ENCODE results near the gene KRTAP4-11.
"Not testable (repeated sequence)": the region's sequence is repeated elsewhere in the genome, so short reads cannot be mapped to it uniquely, and the experiment has no call there.

Gene KRTAP4-11

DNA sequence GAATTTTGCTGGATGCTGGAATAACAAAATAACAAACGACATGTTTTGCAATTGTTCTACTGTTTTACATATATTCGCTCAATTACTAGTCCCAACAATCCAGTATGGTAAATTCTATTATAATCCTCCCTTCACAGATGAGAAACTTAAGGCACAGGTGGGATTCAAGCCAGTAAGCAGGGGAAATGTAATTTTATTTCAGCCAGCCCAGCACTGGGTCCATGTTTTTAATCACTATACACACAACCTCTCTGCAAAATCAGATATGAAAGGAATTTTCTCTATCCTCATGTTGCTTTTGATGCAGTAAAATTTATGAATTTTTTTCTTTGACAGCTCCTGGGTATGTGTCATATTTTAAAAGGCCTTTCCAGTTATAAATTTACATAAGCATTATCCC, 27.1 kb upstream of the KRTAP4-11 start:
- Histone ChIP-seq H3K4me3 (ENCODE audit: low read depth, low read length) (no peak overlapping the region), H3K36me3 (ENCODE audit: insufficient read depth, low read length) (no peaks in the 10 kb centered on the region), H3K79me2 (ENCODE audit: control insufficient read depth, insufficient read depth, low read length, unreplicated experiment) (no peaks in the 10 kb centered on the region), H3K27ac (ENCODE audit: low read depth, low read length) (no peak overlapping the region), H3K27me3 (ENCODE audit: insufficient read depth, low read length) (no peaks in the 10 kb centered on the region), H2AFZ (ENCODE audit: low read length, unreplicated experiment) (no peak overlapping the region), H3K4me1 (ENCODE audit: control insufficient read depth, insufficient read depth, low read length, unreplicated experiment) (no peaks in the 10 kb centered on the region)

DNA sequence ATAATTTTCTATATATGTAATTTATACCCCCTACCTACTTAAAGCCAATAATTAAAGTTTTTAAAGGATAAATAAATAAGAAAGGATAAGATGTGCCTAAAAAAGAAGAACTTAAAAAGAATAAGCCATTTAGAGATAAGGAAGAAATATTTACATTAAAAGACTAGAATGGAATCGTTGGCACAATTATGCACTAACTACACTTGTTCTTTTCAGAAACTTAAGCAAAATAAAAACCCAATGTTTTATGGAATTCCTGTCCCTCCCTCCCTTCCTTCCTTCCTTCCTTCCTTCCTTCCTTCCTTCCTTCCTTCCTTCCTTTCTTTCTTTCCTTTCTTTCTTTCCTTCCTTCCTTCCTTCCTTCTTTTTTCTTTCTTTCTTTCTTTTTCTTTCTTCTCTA, 26.7 kb upstream of the KRTAP4-11 start:
- Histone ChIP-seq H3K4me3 (ENCODE audit: low read depth, low read length) (no peak overlapping the region), H3K36me3 (ENCODE audit: insufficient read depth, low read length) (no peaks in the 10 kb centered on the region), H3K4me1 (ENCODE audit: control insufficient read depth, insufficient read depth, low read length, unreplicated experiment) (no peaks in the 10 kb centered on the region), H2AFZ (ENCODE audit: low read length, unreplicated experiment) (no peak overlapping the region), H3K79me2 (ENCODE audit: control insufficient read depth, insufficient read depth, low read length, unreplicated experiment) (no peaks in the 10 kb centered on the region), H3K27ac (ENCODE audit: low read depth, low read length) (no peak overlapping the region), H3K27me3 (ENCODE audit: insufficient read depth, low read length) (no peaks in the 10 kb centered on the region)

DNA sequence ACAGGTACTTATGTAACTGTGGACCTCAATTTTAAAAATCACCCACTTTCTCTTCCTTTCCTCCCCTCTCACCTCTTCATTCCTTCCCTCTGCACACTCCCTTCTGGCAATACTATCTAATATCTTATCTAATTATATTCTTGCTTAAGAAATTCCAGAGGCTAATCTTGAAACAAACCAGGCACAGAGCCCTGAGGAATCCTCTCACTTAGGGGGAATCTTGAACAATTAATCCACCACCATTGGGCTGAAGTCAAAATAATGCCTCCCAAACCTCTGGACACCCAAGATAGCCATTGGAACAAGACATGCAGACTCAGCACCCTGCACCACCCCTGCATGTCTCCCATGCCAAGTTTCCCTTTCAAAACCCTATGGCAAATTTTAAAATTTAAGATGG, 23.2 kb upstream of the KRTAP4-11 start:
- Histone ChIP-seq H2AFZ (ENCODE audit: low read length, unreplicated experiment) (no peak overlapping the region), H3K4me3 (ENCODE audit: low read depth, low read length) (no peak overlapping the region), H3K79me2 (ENCODE audit: control insufficient read depth, insufficient read depth, low read length, unreplicated experiment) (no peaks in the 10 kb centered on the region), H3K27me3 (ENCODE audit: insufficient read depth, low read length) (no peaks in the 10 kb centered on the region), H3K27ac (ENCODE audit: low read depth, low read length) (peak overlapping the region; percentile 23), H3K36me3 (ENCODE audit: insufficient read depth, low read length) (no peaks in the 10 kb centered on the region), H3K4me1 (ENCODE audit: control insufficient read depth, insufficient read depth, low read length, unreplicated experiment) (no peaks in the 10 kb centered on the region)

DNA sequence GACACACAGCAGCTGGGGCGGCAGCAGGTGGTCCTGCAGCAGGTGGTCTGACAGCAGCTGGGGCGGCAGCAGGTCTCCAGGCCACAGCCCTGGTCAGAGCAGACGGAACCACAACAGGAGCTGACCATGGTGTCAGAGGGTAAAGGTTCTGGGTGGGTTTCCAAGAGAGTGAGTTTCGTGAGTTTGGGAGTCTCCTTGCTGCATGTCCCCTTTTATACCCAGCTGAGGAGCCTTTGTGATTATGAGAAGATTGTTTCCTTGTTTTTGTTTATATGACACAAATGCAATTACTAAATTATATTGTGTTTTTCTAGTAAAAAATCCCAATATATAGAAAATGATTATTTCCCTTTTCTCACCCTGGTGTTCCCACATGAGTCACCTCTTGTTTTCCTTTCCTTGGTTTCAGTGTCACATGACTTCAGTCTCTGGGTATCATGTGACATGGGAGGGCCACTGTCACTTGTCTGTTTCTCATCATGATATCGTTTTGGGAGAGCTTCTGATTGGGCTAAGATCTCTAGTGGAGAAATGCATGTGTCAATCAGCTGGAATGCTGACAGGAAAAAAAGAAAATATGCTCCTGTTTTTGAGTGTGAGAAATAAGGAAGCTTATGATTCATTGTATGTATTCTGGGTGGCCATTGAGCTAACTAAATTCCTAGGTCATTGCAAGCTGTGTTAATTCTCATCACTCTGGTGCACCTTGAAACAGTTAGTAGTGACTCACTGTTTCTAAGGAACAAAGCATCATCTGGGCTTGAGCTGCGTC, 22.4 kb upstream of the KRTAP4-11 start, which contains the start of gene KRTAP4-6:
KRTAP4-6 (minus strand) TSS at position 185 of the 772 bp plus-strand sequence; CDS start at position 128, 57 bp downstream.
- H3K36me3 ChIP-seq (ENCODE audit: insufficient read depth, low read length): no peaks in the 10 kb centered on the region
- peak within 1 kb of the TSS; percentile 23 for H3K27ac ChIP-seq (ENCODE audit: low read depth, low read length)
- H3K79me2 ChIP-seq (ENCODE audit: control insufficient read depth, insufficient read depth, low read length, unreplicated experiment): no peaks in the 10 kb centered on the region
- H3K27me3 ChIP-seq (ENCODE audit: insufficient read depth, low read length): no peaks in the 10 kb centered on the region
- no peaks in the 10 kb centered on the region for H3K4me1 ChIP-seq (ENCODE audit: control insufficient read depth, insufficient read depth, low read length, unreplicated experiment)
- H3K4me3 ChIP-seq (ENCODE audit: low read depth, low read length): no peak within 1 kb of the TSS
- no peak within 1 kb of the TSS for H2AFZ ChIP-seq (ENCODE audit: low read length, unreplicated experiment)

DNA sequence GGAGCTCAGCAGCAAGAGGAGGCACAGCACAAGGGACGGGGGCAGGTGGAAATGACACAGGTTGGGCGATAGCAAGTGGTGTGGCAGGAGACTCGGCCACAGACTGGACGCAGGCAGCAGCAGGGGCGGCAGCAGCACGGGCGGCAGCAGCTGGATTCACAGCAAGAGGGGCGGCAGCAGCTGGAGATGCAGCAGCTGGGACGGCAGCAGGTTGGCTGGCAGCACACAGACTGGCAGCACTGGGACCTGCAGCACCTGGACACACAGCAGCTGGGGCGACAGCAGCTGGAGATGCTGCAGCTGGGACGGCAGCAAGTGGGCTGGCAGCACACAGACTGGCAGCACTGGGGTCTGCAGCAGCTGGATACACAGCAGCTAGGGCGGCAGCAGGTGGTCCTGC, 21.7 kb upstream of the KRTAP4-11 start:
- not testable (repeated sequence) for H3K4me1 ChIP-seq (ENCODE audit: control insufficient read depth, insufficient read depth, low read length, unreplicated experiment); H3K4me3 ChIP-seq (ENCODE audit: low read depth, low read length); H3K36me3 ChIP-seq (ENCODE audit: insufficient read depth, low read length); H3K27ac ChIP-seq (ENCODE audit: low read depth, low read length); H2AFZ ChIP-seq (ENCODE audit: low read length, unreplicated experiment); H3K79me2 ChIP-seq (ENCODE audit: control insufficient read depth, insufficient read depth, low read length, unreplicated experiment); H3K27me3 ChIP-seq (ENCODE audit: insufficient read depth, low read length)

DNA sequence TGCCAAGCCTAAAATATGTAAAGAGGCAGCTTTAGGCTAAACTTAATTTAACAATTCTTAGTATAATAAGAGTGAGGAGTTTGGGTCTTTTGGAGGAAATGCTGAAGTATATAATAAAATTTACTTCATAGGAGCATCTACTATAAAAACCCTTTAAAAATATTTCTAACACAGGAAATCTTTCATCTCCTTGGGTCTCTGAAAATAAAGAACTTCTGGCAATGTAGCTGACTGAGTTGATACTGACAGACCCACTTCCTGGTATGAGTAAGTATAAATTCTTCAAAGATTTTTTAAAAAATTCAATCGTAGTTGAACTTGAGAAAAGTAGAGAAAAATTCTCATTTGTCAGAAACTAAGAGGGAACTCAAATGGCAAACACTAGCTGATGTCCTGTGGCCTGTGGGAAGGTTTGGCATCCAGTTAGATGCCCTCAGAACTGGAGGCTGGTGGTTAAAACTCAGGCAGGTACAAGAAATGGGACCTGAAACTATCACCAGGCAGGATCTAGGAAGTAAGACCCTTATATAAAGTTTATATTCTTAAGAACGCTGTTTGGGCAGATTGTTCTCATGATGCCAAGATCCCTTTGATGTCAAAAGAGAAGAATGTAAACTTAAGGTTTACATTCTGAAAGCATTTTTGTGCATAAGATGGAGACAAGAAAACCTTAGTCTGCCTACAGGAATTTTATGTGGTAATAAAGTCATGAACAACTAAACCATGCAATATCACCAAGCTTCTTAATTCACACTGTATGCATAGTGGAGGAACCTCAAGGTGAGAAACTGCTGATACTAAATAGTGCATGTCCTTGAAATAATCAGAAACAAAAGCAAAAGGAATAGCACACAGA, 15.9 kb upstream of the KRTAP4-11 start:
- Histone ChIP-seq H3K27ac (ENCODE audit: low read depth, low read length) (no peak overlapping the region), H3K4me3 (ENCODE audit: low read depth, low read length) (no peak overlapping the region), H3K4me1 (ENCODE audit: control insufficient read depth, insufficient read depth, low read length, unreplicated experiment) (peaks cover 16% of the 10 kb centered on the region), H3K36me3 (ENCODE audit: insufficient read depth, low read length) (no peaks in the 10 kb centered on the region), H3K79me2 (ENCODE audit: control insufficient read depth, insufficient read depth, low read length, unreplicated experiment) (no peaks in the 10 kb centered on the region), H3K27me3 (ENCODE audit: insufficient read depth, low read length) (no peaks in the 10 kb centered on the region), H2AFZ (ENCODE audit: low read length, unreplicated experiment) (peak overlapping the region; percentile 54)

DNA sequence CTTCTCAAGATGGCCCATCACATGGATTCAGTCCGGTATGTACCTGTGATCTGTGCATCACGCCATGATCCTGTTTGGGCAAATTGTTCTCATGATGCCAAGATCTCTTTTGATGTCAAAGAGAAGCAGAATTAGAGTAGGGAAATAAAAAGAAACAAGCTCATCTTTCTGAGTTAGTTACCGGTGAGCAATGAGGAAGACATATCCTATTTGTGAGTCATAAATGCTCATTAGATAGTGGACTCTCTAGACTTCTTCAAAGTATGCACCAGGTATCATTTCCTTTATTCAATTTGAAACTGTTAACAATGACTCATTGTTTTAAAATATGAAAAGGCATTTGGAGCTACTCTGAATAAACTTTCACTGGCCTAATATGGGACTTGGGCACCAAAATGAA, 13.8 kb upstream of the KRTAP4-11 start:
- no peak overlapping the region for H2AFZ ChIP-seq (ENCODE audit: low read length, unreplicated experiment)
- peak overlapping the region; percentile 32 for H3K27ac ChIP-seq (ENCODE audit: low read depth, low read length)
- H3K79me2 ChIP-seq (ENCODE audit: control insufficient read depth, insufficient read depth, low read length, unreplicated experiment): no peaks in the 10 kb centered on the region
- no peaks in the 10 kb centered on the region for H3K27me3 ChIP-seq (ENCODE audit: insufficient read depth, low read length)
- H3K4me1 ChIP-seq (ENCODE audit: control insufficient read depth, insufficient read depth, low read length, unreplicated experiment): peaks cover 16% of the 10 kb centered on the region
- H3K36me3 ChIP-seq (ENCODE audit: insufficient read depth, low read length): no peaks in the 10 kb centered on the region
- peak overlapping the region; percentile 21; the same call in 1 of the 2 replicates for H3K4me3 ChIP-seq (ENCODE audit: low read depth, low read length)

DNA sequence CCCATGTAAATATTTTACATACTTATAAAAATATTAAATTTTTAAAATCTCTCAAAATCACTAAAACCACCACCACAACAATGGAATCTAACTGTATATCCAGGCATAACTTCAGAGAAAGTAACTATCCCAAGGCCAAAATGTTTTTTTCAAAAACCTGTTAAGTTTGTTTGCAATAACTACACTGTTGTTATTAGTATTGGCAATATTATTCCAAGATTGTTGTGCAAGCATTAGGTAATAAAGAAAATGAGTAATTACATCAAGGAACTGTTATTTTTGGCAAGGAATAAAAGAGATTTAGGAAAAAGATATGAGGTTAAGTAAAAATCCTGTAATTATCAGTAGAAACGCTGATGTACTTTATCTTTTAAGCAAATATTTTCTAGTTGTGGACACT, 9.2 kb upstream of the KRTAP4-11 start:
- Histone ChIP-seq H3K27me3 (ENCODE audit: insufficient read depth, low read length) (no peaks in the 10 kb centered on the region), H2AFZ (ENCODE audit: low read length, unreplicated experiment) (no peak overlapping the region), H3K4me3 (ENCODE audit: low read depth, low read length) (no peak overlapping the region), H3K79me2 (ENCODE audit: control insufficient read depth, insufficient read depth, low read length, unreplicated experiment) (no peaks in the 10 kb centered on the region), H3K36me3 (ENCODE audit: insufficient read depth, low read length) (no peaks in the 10 kb centered on the region), H3K27ac (ENCODE audit: low read depth, low read length) (no peak overlapping the region), H3K4me1 (ENCODE audit: control insufficient read depth, insufficient read depth, low read length, unreplicated experiment) (peaks cover 12% of the 10 kb centered on the region)

DNA sequence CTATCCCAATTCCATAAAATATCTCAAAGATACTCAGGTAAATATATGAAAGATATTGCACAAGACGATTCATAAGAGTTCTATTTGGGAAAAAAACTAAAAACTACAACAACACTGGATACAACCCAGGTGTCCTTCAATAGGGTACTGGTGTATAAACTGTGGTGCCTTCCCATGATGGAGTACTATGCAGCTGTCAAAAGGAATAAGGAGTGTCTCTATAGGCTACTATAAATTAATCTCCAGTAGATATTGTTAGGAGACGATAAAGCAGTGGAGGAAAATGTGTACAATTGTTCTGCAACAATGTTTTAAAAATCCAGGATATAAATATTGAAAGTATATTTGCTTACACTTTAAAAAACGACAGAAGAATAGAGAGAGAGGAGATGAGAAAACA, 8.2 kb upstream of the KRTAP4-11 start:
- H3K4me1 ChIP-seq (ENCODE audit: control insufficient read depth, insufficient read depth, low read length, unreplicated experiment): peaks cover 2% of the 10 kb centered on the region

DNA sequence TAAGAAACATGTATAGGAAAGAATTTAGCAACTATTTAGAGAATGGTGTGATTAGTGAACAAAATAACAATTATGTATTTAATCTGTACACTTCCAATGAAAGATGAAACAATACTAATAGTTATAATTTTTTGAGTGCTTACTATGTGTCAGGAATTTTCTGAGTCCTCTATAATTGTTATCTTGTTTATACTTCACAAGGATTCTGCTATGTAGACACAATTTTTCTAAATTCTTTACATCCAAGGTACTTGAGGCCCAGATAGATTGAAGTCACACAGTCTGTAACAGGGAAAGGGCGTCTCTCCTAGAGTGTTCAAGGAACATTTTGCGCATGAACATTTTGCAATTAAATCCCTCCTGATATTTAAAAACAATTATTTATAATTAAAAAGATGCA, 6.9 kb upstream of the KRTAP4-11 start:
- no peaks in the 10 kb centered on the region for H3K27me3 ChIP-seq (ENCODE audit: insufficient read depth, low read length)
- no peak overlapping the region for H3K27ac ChIP-seq (ENCODE audit: low read depth, low read length)
- no peaks in the 10 kb centered on the region for H3K4me1 ChIP-seq (ENCODE audit: control insufficient read depth, insufficient read depth, low read length, unreplicated experiment)
- H3K4me3 ChIP-seq (ENCODE audit: low read depth, low read length): no peak overlapping the region
- no peak overlapping the region for H2AFZ ChIP-seq (ENCODE audit: low read length, unreplicated experiment)
- no peaks in the 10 kb centered on the region for H3K36me3 ChIP-seq (ENCODE audit: insufficient read depth, low read length)
- no peaks in the 10 kb centered on the region for H3K79me2 ChIP-seq (ENCODE audit: control insufficient read depth, insufficient read depth, low read length, unreplicated experiment)

More for the DNA sequence above, 8.2 kb upstream of the KRTAP4-11 start:
- Histone ChIP-seq H3K27me3 (ENCODE audit: insufficient read depth, low read length) (no peaks in the 10 kb centered on the region), H3K27ac (ENCODE audit: low read depth, low read length) (no peak overlapping the region), H3K79me2 (ENCODE audit: control insufficient read depth, insufficient read depth, low read length, unreplicated experiment) (no peaks in the 10 kb centered on the region), H2AFZ (ENCODE audit: low read length, unreplicated experiment) (no peak overlapping the region), H3K4me3 (ENCODE audit: low read depth, low read length) (no peak overlapping the region), H3K36me3 (ENCODE audit: insufficient read depth, low read length) (no peaks in the 10 kb centered on the region)

DNA sequence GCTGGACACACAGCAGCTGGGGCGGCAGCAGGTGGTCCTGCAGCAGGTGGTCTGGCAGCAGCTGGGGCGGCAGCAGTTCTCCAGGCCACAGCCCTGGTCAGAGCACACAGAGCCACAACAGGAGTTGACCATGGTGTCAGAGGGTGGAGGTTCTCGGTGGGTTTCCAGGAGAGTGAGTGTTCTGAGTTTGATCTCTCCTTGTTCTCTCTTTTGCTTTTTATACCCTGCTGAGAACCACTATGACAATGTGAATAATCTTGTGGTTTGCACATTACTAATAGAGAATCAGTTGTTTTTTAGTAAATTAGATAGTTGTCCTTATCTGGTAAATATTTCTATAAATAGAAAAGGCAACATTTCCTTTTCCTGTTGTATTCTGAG, 5.8 kb upstream of the KRTAP4-11 start, which contains the start of gene KRTAP4-12:
KRTAP4-12 (minus strand) TSS at position 192 of the 381 bp plus-strand sequence; CDS start at position 132, 60 bp downstream.
- H3K79me2 ChIP-seq (ENCODE audit: control insufficient read depth, insufficient read depth, low read length, unreplicated experiment); H2AFZ ChIP-seq (ENCODE audit: low read length, unreplicated experiment); H3K36me3 ChIP-seq (ENCODE audit: insufficient read depth, low read length); H3K27me3 ChIP-seq (ENCODE audit: insufficient read depth, low read length); H3K4me3 ChIP-seq (ENCODE audit: low read depth, low read length); H3K4me1 ChIP-seq (ENCODE audit: control insufficient read depth, insufficient read depth, low read length, unreplicated experiment); H3K27ac ChIP-seq (ENCODE audit: low read depth, low read length): not testable (repeated sequence)

Measured in ACC112 (cell line).